ENCODE results near the gene USP24.
A peak's percentile ranks its signal among the peaks of the same experiment; 100 is the strongest.

Gene USP24

DNA sequence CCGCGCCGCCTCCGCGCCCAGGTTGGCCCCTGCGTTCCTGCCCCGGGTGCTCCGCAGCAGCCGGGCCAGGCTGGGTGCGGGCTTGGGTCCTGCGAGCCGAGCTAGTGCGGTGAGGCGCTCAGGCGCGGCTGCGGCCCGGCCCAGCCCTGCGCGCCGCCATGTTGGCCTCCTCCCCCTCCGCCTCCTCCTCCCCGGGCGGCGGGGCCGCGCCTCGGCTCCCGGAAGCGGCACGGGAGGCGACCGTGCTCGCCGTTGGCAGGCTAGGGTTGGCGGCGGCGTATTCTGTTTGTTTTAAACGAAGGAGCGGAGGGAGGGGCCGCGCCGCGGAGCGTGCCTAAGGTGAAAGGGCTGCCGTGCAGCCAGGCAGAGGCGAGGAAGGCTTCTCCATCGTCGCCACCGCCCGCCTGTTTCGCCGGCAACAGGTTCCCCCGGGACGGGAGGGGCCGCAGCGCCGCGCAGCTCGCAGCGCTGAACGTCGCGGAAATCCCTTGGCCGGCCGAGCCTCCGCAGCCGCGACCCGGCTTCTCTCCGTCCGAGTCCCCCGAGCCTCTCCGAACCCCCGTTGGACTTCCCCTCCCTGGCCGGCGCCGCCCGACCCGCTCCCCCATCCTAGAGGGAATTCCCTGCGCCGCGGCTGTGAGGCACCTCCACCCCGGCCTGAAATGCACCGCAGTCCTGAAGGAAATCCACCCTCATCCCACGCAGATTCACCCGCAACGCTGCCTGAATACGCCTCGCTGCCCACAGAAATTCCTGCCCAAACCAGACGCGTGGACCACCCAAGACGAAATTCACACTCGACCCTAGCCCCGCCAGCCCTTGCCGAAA is at the start of gene USP24:
Gene USP24, minus strand, starts transcription at position 171 of the 828 bp plus-strand sequence. CDS start 251 bp downstream, outside the sequence.
- peaks cover 50% of the 10 kb centered on the region for H3K4me1 ChIP-seq (ENCODE audit: insufficient read depth, low read length, poor library complexity, severe bottlenecking)

DNA sequence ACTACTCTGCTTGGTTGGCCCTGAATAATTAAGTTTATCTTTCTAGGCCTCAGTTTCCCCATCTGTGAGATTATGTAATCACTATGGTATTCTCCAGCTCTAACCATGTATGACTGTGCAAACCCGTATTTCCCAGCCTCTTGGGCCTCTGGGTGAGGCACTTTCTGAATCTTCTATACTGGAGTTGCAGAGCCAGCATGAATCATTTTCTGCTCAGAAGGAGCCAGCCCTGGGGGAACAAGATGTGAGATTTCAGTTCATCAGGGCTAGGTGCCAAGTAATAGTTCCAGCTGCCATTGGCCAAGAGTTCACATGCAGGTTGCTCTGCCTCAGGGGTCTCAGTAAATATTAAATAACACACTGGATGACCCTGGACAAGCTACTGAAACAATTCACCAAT is 47.7 kb upstream of the USP24 start:
- TF ChIP-seq, protein P1, sequence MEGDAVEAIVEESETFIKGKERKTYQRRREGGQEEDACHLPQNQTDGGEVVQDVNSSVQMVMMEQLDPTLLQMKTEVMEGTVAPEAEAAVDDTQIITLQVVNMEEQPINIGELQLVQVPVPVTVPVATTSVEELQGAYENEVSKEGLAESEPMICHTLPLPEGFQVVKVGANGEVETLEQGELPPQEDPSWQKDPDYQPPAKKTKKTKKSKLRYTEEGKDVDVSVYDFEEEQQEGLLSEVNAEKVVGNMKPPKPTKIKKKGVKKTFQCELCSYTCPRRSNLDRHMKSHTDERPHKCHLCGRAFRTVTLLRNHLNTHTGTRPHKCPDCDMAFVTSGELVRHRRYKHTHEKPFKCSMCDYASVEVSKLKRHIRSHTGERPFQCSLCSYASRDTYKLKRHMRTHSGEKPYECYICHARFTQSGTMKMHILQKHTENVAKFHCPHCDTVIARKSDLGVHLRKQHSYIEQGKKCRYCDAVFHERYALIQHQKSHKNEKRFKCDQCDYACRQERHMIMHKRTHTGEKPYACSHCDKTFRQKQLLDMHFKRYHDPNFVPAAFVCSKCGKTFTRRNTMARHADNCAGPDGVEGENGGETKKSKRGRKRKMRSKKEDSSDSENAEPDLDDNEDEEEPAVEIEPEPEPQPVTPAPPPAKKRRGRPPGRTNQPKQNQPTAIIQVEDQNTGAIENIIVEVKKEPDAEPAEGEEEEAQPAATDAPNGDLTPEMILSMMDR (conservative IDR thresholded peaks at IDR 0.05; ENCODE audit: low read length) = no peak
- no peak for TF ChIP-seq EZH2phosphoT487 (IDR thresholded peaks at IDR 0.05; ENCODE audit: borderline replicate concordance)
- H2AFZ ChIP-seq (ENCODE audit: low read length) = no peak overlapping the region
- H4K20me1 ChIP-seq (ENCODE audit: insufficient read depth, low read length, poor library complexity, severe bottlenecking) = no peaks in the 10 kb centered on the region
- no peaks in the 10 kb centered on the region for H3K79me2 ChIP-seq (ENCODE audit: insufficient read depth, low read length)
- H3K36me3 ChIP-seq (ENCODE audit: insufficient read depth, low read length) = no peaks in the 10 kb centered on the region
- no peak overlapping the region for H3K9ac ChIP-seq (ENCODE audit: low read depth, low read length, poor library complexity, severe bottlenecking)
- H3K4me1 ChIP-seq (ENCODE audit: insufficient read depth, low read length, poor library complexity, severe bottlenecking) = peaks cover 15% of the 10 kb centered on the region
- H3K4me2 ChIP-seq (ENCODE audit: low read depth, low read length, poor library complexity, severe bottlenecking) = no peak overlapping the region
- H3K9me2 ChIP-seq (replicated peaks; ENCODE audit: low read depth, low read length) = no peaks in the 10 kb centered on the region
- no peaks in the 10 kb centered on the region for H3K27me3 ChIP-seq (ENCODE audit: insufficient read depth, low read length, poor library complexity, severe bottlenecking)
- no peak overlapping the region for H3K4me3 ChIP-seq (ENCODE audit: low read length, poor library complexity, severe bottlenecking)
- H3K9me3 ChIP-seq (ENCODE audit: insufficient read depth, low read depth, low read length) = no peaks in the 10 kb centered on the region
- H3F3A ChIP-seq (ENCODE audit: low read depth) = no peaks in the 10 kb centered on the region

More for the DNA sequence above, at the start of gene USP24:
- TF ChIP-seq EZH2phosphoT487 (IDR thresholded peaks at IDR 0.05; ENCODE audit: borderline replicate concordance) = no peak
- TF ChIP-seq, protein P1 (conservative IDR thresholded peaks at IDR 0.05; ENCODE audit: low read length) = no peak
- H3K36me3 ChIP-seq (ENCODE audit: insufficient read depth, low read length) = no peaks in the 10 kb centered on the region
- H3K4me3 ChIP-seq (ENCODE audit: low read length, poor library complexity, severe bottlenecking) = peak within 1 kb of the TSS; percentile 96
- no peaks in the 10 kb centered on the region for H3K9me3 ChIP-seq (ENCODE audit: insufficient read depth, low read depth, low read length)
- H3K9me2 ChIP-seq (replicated peaks; ENCODE audit: low read depth, low read length) = no peaks in the 10 kb centered on the region
- no peaks in the 10 kb centered on the region for H3K27me3 ChIP-seq (ENCODE audit: insufficient read depth, low read length, poor library complexity, severe bottlenecking)
- peaks cover 40% of the 10 kb centered on the region for H4K20me1 ChIP-seq (ENCODE audit: insufficient read depth, low read length, poor library complexity, severe bottlenecking)
- no peaks in the 10 kb centered on the region for H3F3A ChIP-seq (ENCODE audit: low read depth)
- peak within 1 kb of the TSS; percentile 92 for H3K9ac ChIP-seq (ENCODE audit: low read depth, low read length, poor library complexity, severe bottlenecking)
- peak within 1 kb of the TSS; percentile 64 for H2AFZ ChIP-seq (ENCODE audit: low read length)
- H3K4me2 ChIP-seq (ENCODE audit: low read depth, low read length, poor library complexity, severe bottlenecking) = peak within 1 kb of the TSS; percentile 95
- peaks cover 62% of the 10 kb centered on the region for H3K79me2 ChIP-seq (ENCODE audit: insufficient read depth, low read length)

DNA sequence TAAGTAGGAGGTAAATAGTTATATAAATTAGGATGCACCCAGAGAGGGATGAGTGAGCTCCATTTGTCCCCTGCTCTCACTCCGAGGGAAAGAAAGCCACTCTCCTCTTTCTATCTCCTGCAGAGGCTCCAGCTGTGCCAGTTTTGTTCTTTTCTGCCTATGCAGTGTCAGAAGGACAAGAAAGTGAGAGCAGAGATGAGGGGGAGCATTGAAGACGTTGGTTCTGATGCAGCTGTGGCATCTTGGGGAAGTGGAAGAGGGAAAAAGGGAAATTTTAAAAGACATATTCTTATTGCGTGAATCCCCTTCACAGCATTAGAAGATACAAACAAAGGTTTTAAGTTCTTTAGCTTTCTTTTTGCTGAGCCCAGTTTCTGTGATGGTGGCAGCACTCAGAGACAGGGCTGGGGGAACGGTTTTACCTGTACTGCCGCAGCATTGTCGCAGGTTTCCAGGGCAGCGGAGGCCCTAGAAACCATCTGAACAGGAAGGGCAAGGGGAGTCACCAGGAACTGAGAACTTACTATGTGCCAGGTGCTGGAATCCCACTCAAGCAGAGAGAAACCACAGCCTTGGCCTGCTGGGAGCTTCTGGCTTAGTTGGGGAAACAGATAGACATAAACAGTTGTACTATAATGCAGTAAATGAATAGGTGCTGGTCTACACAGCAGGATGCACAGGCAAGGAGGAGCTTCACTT is 44.9 kb upstream of the USP24 start:
- Histone ChIP-seq H3K4me2 (ENCODE audit: low read depth, low read length, poor library complexity, severe bottlenecking) (no peak overlapping the region), H3K9me2 (replicated peaks; ENCODE audit: low read depth, low read length) (no peaks in the 10 kb centered on the region), H2AFZ (ENCODE audit: low read length) (0 out of 2 replicates have a peak overlapping the region, but pooled peaks have one; percentile 24), H4K20me1 (ENCODE audit: insufficient read depth, low read length, poor library complexity, severe bottlenecking) (no peaks in the 10 kb centered on the region), H3K4me1 (ENCODE audit: insufficient read depth, low read length, poor library complexity, severe bottlenecking) (peaks cover 16% of the 10 kb centered on the region), H3K36me3 (ENCODE audit: insufficient read depth, low read length) (no peaks in the 10 kb centered on the region), H3K9ac (ENCODE audit: low read depth, low read length, poor library complexity, severe bottlenecking) (no peak overlapping the region), H3K27me3 (ENCODE audit: insufficient read depth, low read length, poor library complexity, severe bottlenecking) (no peaks in the 10 kb centered on the region), H3K4me3 (ENCODE audit: low read length, poor library complexity, severe bottlenecking) (no peak overlapping the region), H3F3A (ENCODE audit: low read depth) (no peaks in the 10 kb centered on the region), H3K79me2 (ENCODE audit: insufficient read depth, low read length) (no peaks in the 10 kb centered on the region), H3K9me3 (ENCODE audit: insufficient read depth, low read depth, low read length) (no peaks in the 10 kb centered on the region)
- TF ChIP-seq, protein P1 (conservative IDR thresholded peaks at IDR 0.05; ENCODE audit: low read length) = no peak
- no peak for TF ChIP-seq EZH2phosphoT487 (IDR thresholded peaks at IDR 0.05; ENCODE audit: borderline replicate concordance)
